Spleen (tissue), 11 donors: ENCODE data around the gene RHBDL2. TPM values are rescaled to one million over a fixed set of nuclear protein-coding genes. Genes with fewer than 3 reads are reported as not detected.

Experiments used
- DNase-seq: peaks from one replicate; pipeline ENCODE4 v3.0.0-alpha.2; 2020
- H3K27ac ChIP-seq, 8 donors: fragments of 200-600 bp; sonication (generic) in 7 of 8; 1 replicate in 4 of 8; 2 replicates in 4 of 8; pipeline versions ENCODE4 v1.5.0 to v1.8.0; 2016 to 2021; ENCODE audit warnings: inconsistent platforms in 4 of 8, mild to moderate bottlenecking in 4 of 8, moderate library complexity in 1 of 8
- H3K27me3 ChIP-seq, 7 donors: fragments of 200-600 bp; sonication (generic) in 6 of 7; replicated peaks in 1 of 7; 1 replicate in 4 of 7; 2 replicates in 3 of 7; pipeline versions ENCODE4 v1.5.0 to v1.8.0; 2016 to 2021; ENCODE audit warnings: inconsistent platforms in 3 of 7, mild to moderate bottlenecking in 1 of 7
- H3K36me3 ChIP-seq, 6 donors: fragments of 200-600 bp; sonication (generic) in 5 of 6; 1 replicate in 4 of 6; 2 replicates in 2 of 6; pipeline versions ENCODE4 v1.5.0 to v1.8.0; 2016 to 2021; ENCODE audit warnings: inconsistent platforms in 2 of 6
- H3K4me1 ChIP-seq, 6 donors: fragments of 200-600 bp; sonication (generic) in 5 of 6; 1 replicate in 3 of 6; 2 replicates in 3 of 6; pipeline versions ENCODE4 v1.5.0 to v1.8.0; 2016 to 2021; ENCODE audit warnings: inconsistent platforms in 3 of 6
- H3K4me3 ChIP-seq, 8 donors: fragments of 200-600 bp; sonication (generic) in 7 of 8; 1 replicate in 4 of 8; 2 replicates in 4 of 8; pipeline versions ENCODE4 v1.5.0 to v1.8.0; 2016 to 2021; ENCODE audit warnings: inconsistent platforms in 4 of 8, mild to moderate bottlenecking in 4 of 8, moderate library complexity in 2 of 8
- H3K9me3 ChIP-seq, 8 donors: fragments of 200-600 bp; sonication (generic) in 7 of 8; 1 replicate in 4 of 8; 2 replicates in 4 of 8; pipeline versions ENCODE4 v1.5.0 to v1.8.0; 2016 to 2021; ENCODE audit warnings: inconsistent platforms in 4 of 8
- CTCF ChIP-seq, 11 experiments: fragments of 200-600 bp in 7 of 11; fragments of 450-650 bp in 4 of 11; sonication (generic) in 4 of 11; IDR thresholded peaks in 8 of 11; conservative IDR thresholded peaks in 3 of 11; 1 replicate in 7 of 11; 2 replicates in 4 of 11; pipeline versions ENCODE4 v1.4.0 to v1.8.0; 2016 to 2021; ENCODE audit warnings: antibody characterized with exemption in 11 of 11, inconsistent platforms in 4 of 11, mild to moderate bottlenecking in 1 of 11
- POLR2A ChIP-seq, 3 donors: fragments of 450-650 bp; IDR thresholded peaks; one replicate each; pipeline ENCODE4 v1.5.1; 2017; ENCODE audit warnings: antibody characterized with exemption in 3 of 3, mild to moderate bottlenecking in 1 of 3
- POLR2AphosphoS5 ChIP-seq, 3 donors: sonication (generic); formaldehyde crosslinking; IDR thresholded peaks; one replicate each; pipeline ENCODE4 v1.5.1; 2017; ENCODE audit warnings: antibody characterized with exemption in 3 of 3
- WGBS, 5 donors: extraction: QIAGEN DNeasy Blood & Tissue Kit in 3 of 5; methylation state at CpG; one replicate each; pipeline versions ENCODE4 v1.1.5 to v1.1.7; 2013 to 2018; 5-methylcytosine and 5-hydroxymethylcytosine counted together
- intact Hi-C: fragments of 100-400 bp; cut with DNase I; formaldehyde crosslinking; loops from one replicate; pipeline ENCODE4 v1.15.0; 2023; ENCODE audit warnings: low total_unique reads
- polyA plus RNA-seq, 3 donors: library from polyadenylated mRNA; stranded (reverse); fragments of 200-250 nt; gene quantifications; one replicate each; pipeline ENCODE4 v1.2.1, GENCODE V29; 2013
- total RNA-seq, 7 donors: library from RNA; depleted of rRNA in 3 of 7; stranded (reverse); fragments of >200 nt in 3 of 7; fragmentation: NEBNext Ultra II Directional in 4 of 7; extraction: Animal tissue kit (Norgen Biotek cat#: 25700) in 4 of 7; gene quantifications; one replicate each; pipeline versions ENCODE4 v1.1.0 to v1.2.1, GENCODE V29; 2016 to 2021
- donor health status: healthy with polysubstance abuse.
- donor health status: DM: no; HTN: no; CAD: no; lungs with moderate emphysema.
- donor health status: DM: no; HTN: no; CAD: no.
- donor health status: Bipolar disorder and iron deficiency.
- donor health status: healthy.
- donor health status: DM: no; HTN: no; CAD: no.
- donor health status: DM: yes; HTN: yes; CAD: no.

RHBDL2 gene
- total and polyA plus RNA-seq, 10 donors: 0.07 to 1.9 (median 0.32) TPM; not detected in 4

GRCh38 chr1:38919130-38919529, 22.5 kb downstream of the RHBDL2 start:
- WGBS, 5 donors: 51 to 76% (median 61%) methylated on average over 3 of the region's 3 CpGs
- Histone ChIP-seq H3K9me3 (no peaks in the 10 kb centered on the region), H3K27ac (no peak overlapping the region), H3K4me1 (no peaks in the 10 kb centered on the region), H3K27me3 (no peaks in the 10 kb centered on the region), H3K4me3 (no peak overlapping the region), H3K36me3 (peaks cover 0 to 4% (median 0%) of the 10 kb centered on the region in 6 donors)
- no peak for TF ChIP-seq POLR2AphosphoS5 (IDR thresholded peaks at IDR 0.05)
- no peak for TF ChIP-seq CTCF (IDR thresholded peaks at IDR 0.05 in 8 of 11, conservative IDR thresholded peaks at IDR 0.05 in 3 of 11)
- no peak for TF ChIP-seq POLR2A (IDR thresholded peaks at IDR 0.05)
- no peak for DNase-seq
- intact Hi-C loops: no loop called here

- WGBS, 5 donors: 66 to 78% (median 70%) methylated on average over 5 of the region's 5 CpGs
- intact Hi-C loops: no loop called here
- Histone ChIP-seq H3K36me3 (peaks cover 0 to 4% (median 0%) of the 10 kb centered on the region in 6 donors), H3K27ac (no peak overlapping the region), H3K4me3 (no peak overlapping the region), H3K27me3 (no peaks in the 10 kb centered on the region), H3K9me3 (no peaks in the 10 kb centered on the region), H3K4me1 (no peaks in the 10 kb centered on the region)
- no peak for TF ChIP-seq POLR2A (IDR thresholded peaks at IDR 0.05)
- TF ChIP-seq CTCF (IDR thresholded peaks at IDR 0.05 in 8 of 11, conservative IDR thresholded peaks at IDR 0.05 in 3 of 11): no peak
- TF ChIP-seq POLR2AphosphoS5 (IDR thresholded peaks at IDR 0.05): no peak
- DNase-seq: no peak
These were observed 23.1 kb downstream of the RHBDL2 start for GRCh38 chr1:38918568-38918967.

- Histone ChIP-seq H3K9me3 (no peaks in the 10 kb centered on the region), H3K36me3 (peaks cover 0 to 4% (median 0%) of the 10 kb centered on the region in 6 donors), H3K4me3 (no peak overlapping the region), H3K4me1 (no peaks in the 10 kb centered on the region), H3K27me3 (no peaks in the 10 kb centered on the region), H3K27ac (no peak overlapping the region)
- DNase-seq: no peak
- intact Hi-C loops: no loop called here
- TF ChIP-seq POLR2A (IDR thresholded peaks at IDR 0.05): no peak
- TF ChIP-seq POLR2AphosphoS5 (IDR thresholded peaks at IDR 0.05): no peak
- TF ChIP-seq CTCF (IDR thresholded peaks at IDR 0.05 in 8 of 11, conservative IDR thresholded peaks at IDR 0.05 in 3 of 11): no peak
- WGBS, 5 donors: 92 to 100% (median 96%) methylated on average over 1 of the region's 1 CpG
These were observed 23.9 kb downstream of the RHBDL2 start for GRCh38 chr1:38917772-38918171.

- no peak for TF ChIP-seq POLR2AphosphoS5 (IDR thresholded peaks at IDR 0.05)
- TF ChIP-seq POLR2A (IDR thresholded peaks at IDR 0.05): no peak
- TF ChIP-seq CTCF (IDR thresholded peaks at IDR 0.05 in 8 of 11, conservative IDR thresholded peaks at IDR 0.05 in 3 of 11): no peak
- H3K27ac ChIP-seq: no peak overlapping the region
- 80 to 95% (median 87%) methylated on average over 3 of the region's 3 CpGs for WGBS, 5 donors
- intact Hi-C loops: no loop called here
- H3K27me3 ChIP-seq: no peaks in the 10 kb centered on the region
- no peak overlapping the region for H3K4me3 ChIP-seq
- peaks cover 0 to 4% (median 0%) of the 10 kb centered on the region in 6 donors for H3K36me3 ChIP-seq
- DNase-seq: no peak
- H3K4me1 ChIP-seq: no peaks in the 10 kb centered on the region
- no peaks in the 10 kb centered on the region for H3K9me3 ChIP-seq
These were observed 24.3 kb downstream of the RHBDL2 start for GRCh38 chr1:38917337-38917736.
